ENCODE results near the gene SPRED1. TPM values are rescaled to one million over a fixed set of nuclear protein-coding genes. Genes with fewer than 3 reads are reported as not detected.

Gene SPRED1
- total and polyA plus RNA-seq, 2 of the 4 experiments (the other 2 are of a cell fraction) = 6.6 to 17.9 TPM

DNA sequence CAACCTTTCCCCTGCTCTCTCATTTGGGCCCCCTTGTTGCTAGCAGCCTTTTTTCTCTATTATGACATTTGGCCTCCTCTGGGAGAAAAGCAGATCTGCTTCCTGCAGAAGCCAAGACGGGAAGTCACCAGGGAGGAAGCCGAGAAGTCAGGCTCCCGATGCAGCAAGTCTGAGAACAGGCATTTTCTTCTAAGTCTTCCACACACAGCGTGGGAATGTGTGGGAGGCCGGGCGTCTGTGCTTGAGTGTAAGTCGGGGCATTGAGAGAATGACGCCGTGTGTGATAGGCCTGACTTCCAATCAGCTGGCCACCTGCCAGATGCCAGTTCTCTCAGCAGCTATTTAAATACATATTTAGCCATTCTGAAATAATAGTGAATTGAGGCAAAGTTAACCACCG lies 125.5 kb downstream of the SPRED1 start:
- Histone ChIP-seq H3K4ac (ENCODE audit: low read depth, low read length) (peak overlapping the region; percentile 74), H4K5ac (ENCODE audit: low read depth, low read length) (peak overlapping the region; percentile 21; the same call in 1 of the 2 replicates), H4K20me1 (ENCODE audit: insufficient read depth, low read length) (no peaks in the 10 kb centered on the region), H4K8ac (ENCODE audit: low read depth in 2 of 2, low read length in 2 of 2) (peak overlapping the region; percentile 0 to 61; a peak in 2 of 4 replicates), H3K27me3 (ENCODE audit: control insufficient read depth, insufficient read depth, low read length) (no peaks in the 10 kb centered on the region), H3K4me2 (ENCODE audit: low read depth, low read length) (peak overlapping the region; percentile 23), H3K9me3 (ENCODE audit: control insufficient read depth, insufficient read depth, low read length) (no peaks in the 10 kb centered on the region), H2BK20ac (ENCODE audit: low read depth, low read length) (peak overlapping the region; percentile 64), H2BK5ac (ENCODE audit: low read depth, low read length, poor library complexity, severe bottlenecking) (no peak overlapping the region), H2AK5ac (ENCODE audit: low read depth, low read length) (no peak overlapping the region), H3K4me3 (ENCODE audit: insufficient read depth, low read depth, low read length) (no peak overlapping the region), H2AFZ (replicated peaks; ENCODE audit: low read length, poor library complexity) (peak overlapping the region; percentile 65), H3K9ac (ENCODE audit: low read depth, low read length) (0 out of 2 replicates have a peak overlapping the region, but pooled peaks have one; percentile 13), H3K36me3 (ENCODE audit: control insufficient read depth, insufficient read depth, low read length) (no peaks in the 10 kb centered on the region), H3K23ac (ENCODE audit: low read depth, low read length) (peak overlapping the region; percentile 80), H3K9me1 (ENCODE audit: insufficient read depth, low read length) (peaks cover 10% of the 10 kb centered on the region), H2BK15ac (ENCODE audit: low read depth, low read length) (peak overlapping the region; percentile 16; the same call in 1 of the 3 replicates), H2AK9ac (replicated peaks; ENCODE audit: low read depth, low read length, poor library complexity) (no peak overlapping the region), H3K18ac (ENCODE audit: low read depth, low read length) (peak overlapping the region; percentile 37), H3K27ac (ENCODE audit: insufficient read depth, low read length) (peak overlapping the region; percentile 56; the same call in 1 of the 2 replicates), H3K4me1 (ENCODE audit: control insufficient read depth, insufficient read depth, low read length) (peaks cover 9% of the 10 kb centered on the region), H3K56ac (ENCODE audit: extremely low read depth, insufficient read depth, low read length) (no peak overlapping the region), H4K91ac (ENCODE audit: insufficient read depth, low read depth, low read length) (peak overlapping the region; percentile 58; the same call in 1 of the 2 replicates), H2BK120ac (ENCODE audit: low read depth, low read length) (peak overlapping the region; percentile 85), H3K14ac (replicated peaks; ENCODE audit: low read depth, low read length) (peak overlapping the region; percentile 86), H3K79me1 (ENCODE audit: low read depth in 1 of 2, low read length in 2 of 2) (no peaks in the 10 kb centered on the region)
- ChIA-PET POLR2A (ENCODE audit: unreplicated experiment) (no interaction called here), CTCF (no interaction called here)
- no CpG with 5 or more reads among the region's 10 CpGs for WGBS, 2 experiments (ENCODE audit: extremely low coverage in 2 of 2, insufficient read length in 1 of 2)
- no TSS peak for BruUV-seq (replicated peaks)
- TF ChIP-seq BHLHE40 (IDR thresholded peaks at IDR 0.05; ENCODE audit: low read depth, low read length) (no peak), POLR2A (IDR thresholded peaks at IDR 0.05; ENCODE audit: low read depth, low read length) (no peak), SMC3 (IDR thresholded peaks at IDR 0.05; ENCODE audit: low read depth, low read length) (no peak), CEBPB (IDR thresholded peaks at IDR 0.05; ENCODE audit: low read depth, low read length) (no peak), MAFK (IDR thresholded peaks at IDR 0.05; ENCODE audit: low read depth, low read length) (no peak), CHD1 (IDR thresholded peaks at IDR 0.05; ENCODE audit: low read depth, low read length) (no peak)
- TF ChIP-seq, protein P1, sequence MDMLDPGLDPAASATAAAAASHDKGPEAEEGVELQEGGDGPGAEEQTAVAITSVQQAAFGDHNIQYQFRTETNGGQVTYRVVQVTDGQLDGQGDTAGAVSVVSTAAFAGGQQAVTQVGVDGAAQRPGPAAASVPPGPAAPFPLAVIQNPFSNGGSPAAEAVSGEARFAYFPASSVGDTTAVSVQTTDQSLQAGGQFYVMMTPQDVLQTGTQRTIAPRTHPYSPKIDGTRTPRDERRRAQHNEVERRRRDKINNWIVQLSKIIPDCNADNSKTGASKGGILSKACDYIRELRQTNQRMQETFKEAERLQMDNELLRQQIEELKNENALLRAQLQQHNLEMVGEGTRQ (IDR thresholded peaks at IDR 0.05; ENCODE audit: low read depth, low read length) = no peak
- TF ChIP-seq, protein P2, sequence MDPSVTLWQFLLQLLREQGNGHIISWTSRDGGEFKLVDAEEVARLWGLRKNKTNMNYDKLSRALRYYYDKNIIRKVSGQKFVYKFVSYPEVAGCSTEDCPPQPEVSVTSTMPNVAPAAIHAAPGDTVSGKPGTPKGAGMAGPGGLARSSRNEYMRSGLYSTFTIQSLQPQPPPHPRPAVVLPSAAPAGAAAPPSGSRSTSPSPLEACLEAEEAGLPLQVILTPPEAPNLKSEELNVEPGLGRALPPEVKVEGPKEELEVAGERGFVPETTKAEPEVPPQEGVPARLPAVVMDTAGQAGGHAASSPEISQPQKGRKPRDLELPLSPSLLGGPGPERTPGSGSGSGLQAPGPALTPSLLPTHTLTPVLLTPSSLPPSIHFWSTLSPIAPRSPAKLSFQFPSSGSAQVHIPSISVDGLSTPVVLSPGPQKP (IDR thresholded peaks at IDR 0.05; ENCODE audit: borderline replicate concordance, low read depth, low read length) = no peak
- dilution Hi-C loops (cut with HindIII; ENCODE audit: low sequenced_read_pairs, unreplicated experiment) (no loop called here), intact Hi-C loops (cut with micrococcal nuclease) (no loop called here), in situ Hi-C loops (cut with MboI; ENCODE audit: low sequenced_read_pairs) (no loop called here)
- DNase-seq (peak; percentile 36), ATAC-seq (ENCODE audit: low read depth) (peak; percentile 28)
